GM18907 (cell line): ENCODE results near the gene SLC30A10.
"Not testable (repeated sequence)": the region's sequence is repeated elsewhere in the genome, so short reads cannot be mapped to it uniquely, and the experiment has no call there.

Experiments used
- ATAC-seq: cut with Tn5 transposase; IDR thresholded peaks from one replicate; pipeline ENCODE4 v1.9.1; 2021; ENCODE audit warnings: mild to moderate bottlenecking, moderate library complexity; ENCODE audit not compliant: unreplicated experiment

Gene SLC30A10

DNA sequence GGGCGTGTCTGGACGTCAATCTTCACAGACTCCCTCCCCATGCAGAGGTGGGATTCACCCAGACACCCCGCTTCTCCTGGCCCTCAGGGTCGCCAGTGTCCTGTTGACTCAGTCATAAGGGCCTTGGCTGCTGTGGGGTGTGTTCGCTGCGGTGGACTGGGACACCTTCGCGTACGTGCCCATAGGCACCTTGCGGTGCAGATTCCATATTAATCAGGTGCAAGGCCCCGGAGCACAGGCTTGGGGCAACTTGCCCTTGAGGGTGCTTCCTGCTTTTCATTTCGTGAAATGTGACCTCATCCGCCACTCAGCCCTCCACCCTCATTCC lies 398 bp upstream of the SLC30A10 start:
- ATAC-seq = no peak

DNA sequence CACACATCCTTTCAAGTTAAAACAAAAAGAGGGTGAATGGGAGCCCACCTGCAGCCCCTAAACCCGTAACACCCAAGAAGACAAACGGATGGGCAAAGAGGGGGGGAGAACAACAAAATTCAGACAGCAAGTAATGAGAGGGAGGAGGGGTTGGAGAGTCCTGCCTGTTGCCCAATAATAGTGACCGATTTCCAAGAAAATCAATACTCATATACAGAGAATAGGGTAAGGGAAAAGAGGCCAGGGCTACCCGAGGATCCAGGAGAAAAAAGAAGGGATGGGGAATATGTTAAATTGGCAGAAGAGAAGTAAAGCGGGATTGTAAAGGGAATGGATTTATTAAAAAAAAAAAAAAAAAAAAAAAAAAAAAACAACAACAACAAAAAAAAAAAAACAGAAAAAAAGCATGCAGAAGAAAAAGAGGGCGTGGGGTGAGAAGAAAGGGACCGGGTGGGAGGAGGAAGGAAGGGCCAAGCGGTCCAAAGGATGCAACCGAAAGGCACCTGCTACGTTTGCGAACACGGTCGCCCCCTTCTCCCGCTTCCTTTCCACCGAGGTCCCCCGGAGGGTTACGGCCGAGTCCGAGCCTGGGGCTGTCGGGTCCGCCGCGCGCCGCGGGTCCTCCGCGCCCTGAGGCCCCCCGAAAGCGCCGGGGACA lies 930 bp downstream of the SLC30A10 start:
- ATAC-seq = no peak

DNA sequence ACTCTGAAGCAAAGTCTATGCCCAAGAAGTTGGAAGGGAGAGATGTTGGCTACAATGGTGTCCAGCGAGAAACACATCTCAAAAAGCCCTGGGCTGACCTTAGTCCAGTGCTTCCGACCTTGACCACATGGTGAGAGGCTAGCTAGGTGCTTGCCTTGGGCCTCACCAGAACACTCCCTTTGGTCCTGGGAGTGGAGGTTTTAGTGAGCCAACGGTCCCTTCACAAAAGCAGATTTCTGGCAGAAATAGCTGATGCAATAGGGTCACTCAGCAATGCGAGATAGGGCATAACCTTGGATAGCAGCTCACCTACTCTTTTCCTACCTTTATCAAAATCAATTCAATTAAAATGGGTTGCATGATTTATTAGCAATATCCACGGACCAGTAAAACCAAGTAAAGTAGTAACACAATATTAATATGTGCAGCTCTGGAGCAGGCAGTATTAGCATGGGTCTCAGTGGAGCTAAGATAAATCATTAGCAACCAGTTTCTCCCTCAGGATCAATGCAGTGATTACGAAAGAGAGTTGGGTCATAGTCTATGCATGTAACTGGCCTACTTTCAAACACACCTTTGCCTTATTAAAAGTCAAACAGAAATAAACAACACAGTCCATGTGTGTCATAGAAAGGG lies 1.9 kb downstream of the SLC30A10 start:
- no peak for ATAC-seq

DNA sequence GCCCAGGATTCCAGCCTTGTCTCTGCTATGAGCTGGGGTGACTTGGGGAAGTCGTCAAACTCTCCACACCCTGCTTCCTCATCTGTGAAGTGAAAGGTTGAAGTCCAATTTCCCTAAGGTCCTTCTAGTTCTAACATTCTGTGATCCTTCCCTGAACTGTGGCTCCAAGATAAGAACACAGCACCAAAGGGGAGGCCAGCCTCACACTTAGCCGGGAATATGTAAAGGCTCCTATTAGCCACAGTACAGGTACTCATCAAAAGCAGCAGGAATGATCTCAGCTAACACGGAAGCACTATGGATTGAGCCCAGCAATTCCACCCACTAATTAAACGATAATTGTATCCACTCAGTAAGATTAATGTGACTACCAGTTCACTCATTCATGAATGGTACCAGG lies 4.0 kb downstream of the SLC30A10 start:
- no peak for ATAC-seq

DNA sequence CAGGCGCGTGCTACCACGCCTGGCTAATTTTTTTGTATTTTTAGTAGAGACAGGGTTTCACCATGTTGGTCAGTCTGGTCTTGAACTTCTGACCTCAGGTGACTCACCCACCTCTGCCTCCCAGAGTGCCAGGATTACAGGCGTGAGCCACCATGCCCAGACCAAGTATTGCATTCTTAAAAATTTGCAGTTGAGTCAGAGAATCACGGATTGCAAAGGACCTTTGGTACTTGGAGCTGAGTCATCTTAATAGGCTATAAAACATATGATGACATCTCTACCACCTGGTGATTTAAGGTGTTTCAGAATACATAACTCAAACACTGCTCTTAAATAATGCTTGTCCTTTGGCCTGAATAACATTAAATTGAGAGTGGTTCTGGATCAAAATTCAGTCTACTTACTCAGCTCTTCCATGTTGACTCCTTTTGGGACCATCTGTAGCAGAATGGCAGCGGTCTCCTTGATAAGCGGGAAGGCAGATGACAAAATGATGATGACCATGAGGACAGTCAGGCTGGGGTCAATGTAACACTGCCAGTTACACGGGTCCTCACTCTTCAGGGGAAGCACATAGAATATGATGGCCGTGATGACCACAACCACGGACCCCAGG lies 10.4 kb downstream of the SLC30A10 start:
- no peak for ATAC-seq

DNA sequence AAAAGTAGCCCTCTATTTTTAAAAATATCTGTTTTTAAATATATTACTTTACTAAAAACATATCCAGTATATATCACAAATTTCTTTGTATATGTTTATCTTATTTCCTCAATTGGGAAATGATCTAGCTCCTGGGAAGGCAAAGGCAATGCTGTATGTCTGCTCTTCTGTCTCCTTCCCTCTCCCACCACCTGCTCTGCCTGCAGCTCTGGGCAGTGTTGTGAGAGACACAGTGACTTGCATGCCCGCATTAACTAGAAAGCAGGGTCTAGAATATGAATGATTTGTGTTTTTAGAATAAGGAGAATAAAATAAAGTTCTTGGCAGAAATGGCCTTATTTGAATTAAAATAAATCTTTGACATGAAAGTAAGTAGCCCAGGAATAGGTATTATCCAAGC lies 11.1 kb downstream of the SLC30A10 start:
- ATAC-seq = no peak

DNA sequence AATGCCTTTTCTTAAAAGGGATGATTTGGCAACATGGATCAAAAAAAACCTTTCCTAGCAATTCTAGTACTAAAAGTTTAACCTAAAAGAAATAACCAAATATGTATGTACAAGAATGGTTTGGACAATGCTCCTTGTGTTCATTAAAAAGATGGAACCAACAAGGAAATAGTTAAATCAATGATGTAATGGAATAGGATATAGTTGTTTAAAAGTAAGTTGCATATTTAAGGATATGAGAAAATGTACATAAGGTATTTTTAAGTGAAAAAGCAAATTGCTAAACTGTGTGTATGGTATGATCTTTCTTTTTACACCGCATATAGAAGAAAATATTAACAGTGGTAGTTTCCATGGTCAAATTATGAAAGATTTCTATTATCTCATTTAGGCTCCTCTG lies 12.1 kb downstream of the SLC30A10 start:
- ATAC-seq = no peak

DNA sequence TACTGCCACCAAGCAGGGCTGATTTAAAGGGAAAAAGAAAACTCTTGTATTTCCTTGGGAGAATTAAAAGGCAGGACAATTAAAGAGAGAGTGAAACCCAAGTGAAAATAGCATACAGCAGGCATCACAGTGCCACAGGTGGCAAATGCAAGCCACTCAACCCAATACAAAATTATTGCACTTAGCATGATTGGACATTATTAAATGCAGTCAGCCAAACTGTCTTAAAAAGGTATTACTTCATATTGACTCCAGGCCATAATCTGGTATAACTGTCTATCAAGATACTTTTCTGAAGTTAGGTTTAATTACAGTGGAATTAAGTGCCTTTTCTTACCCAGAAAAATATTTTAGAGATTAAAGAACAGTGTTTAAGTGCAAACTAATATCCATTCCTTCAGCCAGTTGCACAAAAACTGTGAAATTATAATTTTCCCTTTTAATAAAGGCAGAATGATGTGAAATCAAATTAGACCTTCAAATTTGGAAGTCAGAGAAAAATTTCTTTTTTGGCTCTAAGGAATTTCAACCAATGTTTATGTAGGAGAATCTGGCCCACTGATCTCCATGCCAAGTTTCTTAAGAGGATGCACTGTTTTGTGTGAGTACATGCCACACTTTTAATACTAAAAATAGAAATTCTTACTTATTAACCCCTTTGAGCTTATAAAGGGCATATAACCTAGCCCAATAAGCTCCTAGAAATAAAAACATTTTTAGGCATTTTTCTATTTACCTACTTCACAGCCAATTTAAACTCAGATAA lies 15.2 kb downstream of the SLC30A10 start:
- no peak for ATAC-seq

DNA sequence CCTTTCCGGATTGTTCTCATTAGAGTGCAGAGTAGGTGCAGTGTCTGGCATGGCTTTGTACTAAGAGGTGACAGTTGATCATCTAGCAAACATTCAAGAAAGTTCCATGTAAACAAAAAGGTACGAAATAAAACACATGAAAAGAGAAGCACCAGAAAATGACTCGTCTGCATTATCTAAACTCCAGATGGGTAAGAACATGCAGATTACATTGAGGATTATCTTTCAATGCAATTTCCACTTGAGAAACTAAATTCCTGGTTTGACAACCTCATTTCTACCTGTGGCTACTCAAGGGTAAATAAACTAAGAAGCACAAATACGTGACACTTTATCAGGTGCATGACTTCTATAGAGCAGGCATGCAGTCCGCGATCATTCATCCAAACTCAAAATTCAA lies 17.6 kb downstream of the SLC30A10 start:
- no peak for ATAC-seq

DNA sequence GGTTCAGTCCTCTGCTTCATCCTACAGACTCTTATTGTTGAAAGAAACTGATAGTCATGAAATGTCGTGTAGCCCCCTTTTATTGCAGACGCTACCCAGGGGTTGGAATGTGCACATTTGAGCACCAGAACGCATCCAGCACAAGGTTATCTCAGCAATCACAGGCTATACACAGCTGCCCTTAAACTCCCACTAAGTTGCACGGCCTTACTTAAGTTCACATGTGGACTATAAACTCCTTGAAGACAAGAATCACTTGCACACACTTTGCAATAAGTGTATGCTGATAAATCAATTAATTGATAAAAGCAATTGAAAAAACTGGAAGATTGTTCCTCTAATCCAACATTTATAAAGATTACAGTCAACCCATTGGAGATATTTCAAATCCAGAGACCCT lies 18.9 kb downstream of the SLC30A10 start:
- ATAC-seq = no peak

DNA sequence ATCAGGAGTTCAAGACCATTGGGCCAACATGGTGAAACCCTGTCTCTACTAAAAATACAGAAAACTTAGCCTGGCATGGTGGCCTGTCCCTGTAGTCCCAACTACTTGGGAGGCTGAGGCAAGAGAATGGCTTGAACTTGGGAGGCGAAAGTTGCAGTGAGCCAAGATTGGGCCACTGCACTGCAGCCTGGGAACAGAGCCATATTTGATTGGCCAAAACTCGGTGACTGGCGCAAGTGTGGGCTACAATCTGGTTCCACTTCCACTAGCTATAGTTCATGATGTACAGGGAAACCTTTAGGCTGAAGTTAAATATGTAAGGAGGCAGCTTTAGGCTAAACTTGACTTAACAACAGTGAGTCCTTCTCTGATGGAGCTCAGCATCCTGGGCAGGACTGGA lies 20.2 kb downstream of the SLC30A10 start:
- no peak for ATAC-seq

DNA sequence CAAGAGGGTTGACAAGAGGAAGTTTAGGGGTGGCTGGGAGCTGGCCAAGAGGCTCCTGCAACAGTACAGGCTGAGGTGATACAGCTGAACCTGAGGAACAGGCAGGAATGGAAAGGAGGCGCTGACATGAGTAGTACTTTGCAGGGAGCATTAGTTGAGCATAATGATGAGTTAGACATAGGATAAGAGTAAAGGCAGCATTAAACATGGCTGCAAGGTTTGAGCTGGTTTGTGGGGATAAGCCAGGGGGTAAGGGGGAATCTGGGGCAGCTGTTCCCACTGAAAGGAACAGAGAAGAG lies 20.6 kb downstream of the SLC30A10 start:
- no peak for ATAC-seq

DNA sequence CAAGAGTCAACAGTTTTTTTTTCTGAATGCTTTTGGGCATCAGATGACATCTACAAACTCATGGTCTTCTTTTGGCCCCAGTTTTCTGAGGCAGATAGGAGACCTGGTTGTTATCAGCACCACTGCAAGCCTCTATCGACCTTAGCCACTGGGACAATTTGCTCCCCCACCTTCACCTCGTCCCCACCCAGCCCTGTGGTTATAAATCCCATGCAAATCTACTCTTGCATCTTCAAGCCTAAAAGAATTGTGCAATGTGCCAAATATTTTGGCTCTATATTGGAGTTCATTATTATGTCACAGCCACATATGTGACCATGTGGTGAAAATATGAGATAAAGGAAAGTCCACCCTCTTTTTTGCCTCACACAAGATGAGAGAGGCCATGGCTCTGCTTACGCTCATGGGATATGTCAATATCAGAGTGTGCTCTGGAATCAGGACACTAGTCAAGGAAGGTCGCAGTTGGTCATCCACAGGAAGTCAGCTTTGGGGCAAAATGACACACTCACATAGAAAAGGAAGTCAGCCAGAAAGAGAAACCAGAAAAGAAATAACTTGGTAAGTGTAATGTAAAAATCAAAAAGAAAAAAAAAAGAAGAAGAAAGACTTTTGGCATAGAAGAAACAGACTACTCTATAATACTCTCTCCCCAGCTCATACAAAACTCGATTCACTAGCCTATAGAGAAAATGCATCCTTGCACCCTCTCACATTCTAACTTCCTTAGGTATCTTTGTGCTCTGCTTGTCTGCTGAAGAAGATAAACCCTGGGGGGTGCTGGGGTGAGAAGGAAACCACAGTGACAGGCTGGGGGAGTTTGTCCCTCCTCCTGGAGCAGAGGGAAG lies 21.2 kb downstream of the SLC30A10 start:
- ATAC-seq = no peak

DNA sequence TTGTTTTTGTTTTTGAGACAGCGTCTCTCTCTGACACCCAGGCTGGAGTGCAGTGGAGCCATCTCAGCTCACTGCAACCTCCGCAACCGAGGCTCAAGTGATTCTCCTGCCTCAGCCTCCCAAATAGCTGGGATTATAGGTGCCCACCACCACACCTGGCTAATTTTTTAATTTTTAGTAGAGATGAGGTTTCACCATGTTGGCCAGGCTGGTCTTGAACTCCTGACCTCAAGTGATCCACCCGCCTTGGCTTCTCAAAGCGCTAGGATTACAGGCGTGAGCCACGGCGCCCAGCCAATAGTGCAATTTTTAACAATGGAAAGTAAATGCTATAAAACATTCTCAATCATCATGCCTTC lies 21.8 kb downstream of the SLC30A10 start:
- ATAC-seq = not testable (repeated sequence)

DNA sequence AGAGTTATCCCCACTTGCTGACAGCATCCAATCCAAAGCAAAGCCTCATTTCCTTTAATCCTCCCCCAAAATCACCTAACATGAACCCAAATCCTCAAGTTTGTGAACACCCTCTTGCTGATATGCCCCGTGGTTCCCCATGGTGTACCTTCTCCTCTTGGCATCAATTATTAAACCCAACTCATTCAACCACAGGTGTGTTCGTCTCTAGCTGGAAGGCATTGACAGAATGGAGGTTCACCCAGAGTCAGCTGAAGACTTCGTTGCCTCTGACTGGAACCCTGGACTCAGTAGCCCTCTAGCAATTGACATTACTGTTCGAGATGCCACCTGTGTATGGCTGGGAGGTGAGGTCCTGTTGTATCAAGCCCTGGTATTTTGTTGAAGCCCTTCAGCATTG lies 22.8 kb downstream of the SLC30A10 start:
- no peak for ATAC-seq

DNA sequence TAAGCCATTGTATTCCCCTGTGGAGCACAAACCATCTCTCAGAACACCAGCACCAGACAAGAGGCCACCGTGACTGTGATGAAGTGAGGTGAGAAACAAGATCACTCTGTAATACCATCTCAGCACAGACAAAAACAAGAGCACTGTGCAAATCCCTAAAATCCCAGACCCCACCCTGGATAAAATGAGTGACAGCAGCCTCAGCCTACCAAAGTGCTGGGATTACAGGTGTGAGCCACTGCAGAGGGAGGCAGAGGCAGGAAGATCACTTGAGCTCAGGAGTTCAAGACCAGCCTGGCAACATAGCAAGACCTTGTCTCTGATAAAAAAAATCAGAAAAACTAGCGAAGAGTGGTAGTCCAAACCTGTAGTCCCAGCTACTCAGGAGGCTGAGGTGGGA lies 23.4 kb downstream of the SLC30A10 start:
- no peak for ATAC-seq

DNA sequence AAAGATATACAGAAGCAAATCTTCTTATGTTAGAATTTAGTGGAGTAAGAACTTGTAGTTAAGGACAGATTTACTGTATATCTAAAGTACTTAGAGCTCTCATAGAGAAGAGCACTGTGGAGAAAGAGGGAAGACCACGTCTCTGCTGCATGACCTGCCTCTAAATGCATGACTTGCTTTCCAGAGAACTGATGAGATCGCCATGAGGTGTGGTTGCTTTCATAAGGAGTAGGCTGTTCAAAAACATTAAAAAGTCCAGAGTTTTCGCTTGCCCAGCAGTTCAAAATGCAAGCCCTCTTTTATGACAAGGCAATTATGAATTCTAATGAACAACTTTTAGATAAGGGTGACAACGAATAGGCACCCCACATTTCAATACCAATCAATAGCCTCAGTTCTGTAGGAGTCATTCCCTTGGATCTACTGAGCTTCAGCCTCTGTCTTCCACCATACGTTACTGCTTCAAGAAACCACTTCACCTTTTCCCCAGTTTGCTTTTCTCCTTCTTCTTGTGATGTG lies 24.9 kb downstream of the SLC30A10 start:
- ATAC-seq = no peak

DNA sequence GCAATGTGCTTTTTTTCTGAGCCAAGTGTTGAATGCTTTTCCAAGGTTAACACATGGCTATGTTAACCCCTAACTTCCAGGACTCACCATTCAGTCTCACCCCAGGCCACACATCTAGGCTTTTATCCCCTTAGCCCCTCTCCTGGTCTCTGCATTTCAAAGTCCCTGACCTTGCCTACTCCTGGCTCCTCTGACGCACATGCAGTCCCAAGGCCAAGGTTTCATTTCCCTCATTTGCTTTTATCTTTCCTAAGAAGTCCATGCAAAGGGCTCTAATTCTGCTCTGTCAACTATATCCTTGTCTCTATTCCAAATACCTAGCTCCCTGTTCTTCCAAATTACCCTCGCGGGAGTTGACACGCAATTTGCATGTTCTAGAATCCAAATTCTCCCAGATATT lies 25.4 kb downstream of the SLC30A10 start:
- ATAC-seq = no peak

DNA sequence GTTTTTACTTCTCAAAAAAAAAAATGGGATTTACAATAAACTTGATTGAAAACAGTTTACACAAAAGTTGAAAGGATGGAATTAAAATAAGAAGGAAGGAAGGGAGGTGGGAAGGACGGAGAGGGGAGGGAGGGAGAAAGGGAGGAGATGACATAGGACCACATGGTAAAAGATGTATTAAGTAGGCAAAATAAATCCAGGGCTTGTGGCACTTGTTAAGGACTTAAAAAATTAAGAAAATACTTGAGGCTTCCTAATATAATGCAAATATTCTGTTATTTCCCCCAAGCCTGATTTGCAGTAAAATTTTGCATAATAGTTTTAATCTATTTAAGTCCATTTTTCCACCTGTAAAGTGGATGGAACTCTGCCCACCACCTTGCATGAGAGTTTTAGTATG lies 27.5 kb downstream of the SLC30A10 start:
- no peak for ATAC-seq

DNA sequence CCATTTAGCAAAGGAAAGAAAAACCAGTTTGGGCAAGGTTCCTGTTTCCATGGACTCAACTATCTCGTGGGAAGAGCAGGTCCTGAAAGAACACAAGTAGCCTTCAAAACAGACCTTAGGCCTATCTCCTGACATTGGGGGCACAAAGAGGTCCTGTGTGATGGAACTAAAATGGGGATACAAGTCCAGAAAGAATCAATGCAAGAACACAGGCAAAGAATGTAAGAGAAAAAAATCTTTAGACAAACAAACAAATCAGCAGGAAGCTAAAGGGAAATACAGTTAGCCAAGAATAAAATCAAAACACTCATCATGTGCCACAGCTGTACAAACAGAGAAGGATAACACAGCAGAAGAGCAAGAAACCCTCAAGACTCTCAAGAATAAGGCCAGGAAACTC lies 28.2 kb downstream of the SLC30A10 start:
- no peak for ATAC-seq

DNA sequence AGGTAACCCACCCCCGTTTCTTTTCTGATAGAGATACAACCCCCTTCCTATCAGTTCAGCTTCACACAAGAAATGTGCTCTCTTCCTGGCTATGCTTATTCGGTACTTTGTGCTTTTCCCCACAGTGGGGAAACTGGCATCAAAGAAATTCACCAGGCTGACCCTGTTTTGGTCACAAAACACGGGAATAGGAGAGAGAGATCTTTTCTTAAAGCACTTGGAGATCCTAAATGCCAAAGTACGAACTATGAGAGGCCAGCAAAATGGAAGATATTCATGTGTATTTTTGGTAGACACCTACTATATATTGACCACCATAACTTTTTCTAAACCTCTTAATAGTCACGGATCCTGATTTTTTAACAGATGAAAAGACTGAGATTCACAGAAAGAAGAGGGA lies 30.0 kb downstream of the SLC30A10 start:
- no peak for ATAC-seq
